Stimulated activated CD8-positive, alpha-beta memory T cell treated with anti-CD3 and anti-CD28 coated beads, Interleukin-7, amount 100 ng/mL, for 48 hours (primary cell): Measurements from ENCODE around the gene GSDMA.

ENCODE experiments used
- DNase-seq, 2 donors: peaks; one replicate each; pipeline ENCODE4 v3.0.0-alpha.2; 2020; ENCODE audit warnings: low read depth in 1 of 2; ENCODE audit errors: extremely low read depth in 1 of 2

The GSDMA gene

DNA sequence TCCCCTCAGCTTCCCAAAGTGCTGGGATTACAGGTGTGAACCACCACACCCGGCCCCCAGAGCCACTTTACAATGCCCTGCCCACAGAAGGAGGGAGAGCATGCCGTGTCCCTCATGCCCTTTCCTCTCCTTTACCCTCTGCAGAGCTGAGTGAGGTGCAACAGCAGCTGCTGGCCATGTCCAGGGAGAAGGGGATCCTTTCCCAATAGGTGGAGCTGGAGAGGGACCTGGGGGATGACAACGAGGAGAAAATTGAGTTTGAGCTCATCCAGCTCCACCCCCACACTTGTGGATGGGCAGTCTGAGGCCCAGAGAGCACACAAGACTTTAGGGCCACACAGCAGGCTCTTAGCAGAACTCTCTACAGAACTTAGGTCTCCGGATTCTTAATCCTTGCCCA lies 7.9 kb upstream of the GSDMA start:
- DNase-seq = no peak

DNA sequence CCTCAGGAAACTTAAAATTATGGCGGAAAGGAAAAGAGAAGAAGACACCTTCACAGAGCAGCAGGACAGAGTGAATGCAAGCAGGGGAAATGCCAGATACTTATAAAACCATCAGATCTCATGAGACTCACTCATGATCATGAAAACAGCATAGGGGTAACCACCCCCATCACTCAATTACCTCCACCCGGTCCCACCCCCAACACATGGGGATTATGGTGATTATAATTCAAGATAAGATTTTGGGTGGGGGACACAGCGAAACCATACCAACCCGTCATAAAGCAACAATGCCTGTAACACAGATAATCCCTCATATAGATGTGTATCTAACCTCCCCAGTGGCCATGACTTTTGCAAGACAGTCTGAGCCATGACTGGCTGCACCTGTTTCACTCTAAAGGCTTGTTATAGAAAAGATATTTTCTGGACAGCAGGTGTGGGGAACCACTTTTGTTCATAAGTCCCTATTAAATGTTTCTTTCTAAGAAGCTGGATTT lies 7.0 kb upstream of the GSDMA start:
- DNase-seq = no peak

- DNase-seq = no peak
These were observed 2.2 kb upstream of the GSDMA start for GRCh38 chr17:39960524-39961041.

DNA sequence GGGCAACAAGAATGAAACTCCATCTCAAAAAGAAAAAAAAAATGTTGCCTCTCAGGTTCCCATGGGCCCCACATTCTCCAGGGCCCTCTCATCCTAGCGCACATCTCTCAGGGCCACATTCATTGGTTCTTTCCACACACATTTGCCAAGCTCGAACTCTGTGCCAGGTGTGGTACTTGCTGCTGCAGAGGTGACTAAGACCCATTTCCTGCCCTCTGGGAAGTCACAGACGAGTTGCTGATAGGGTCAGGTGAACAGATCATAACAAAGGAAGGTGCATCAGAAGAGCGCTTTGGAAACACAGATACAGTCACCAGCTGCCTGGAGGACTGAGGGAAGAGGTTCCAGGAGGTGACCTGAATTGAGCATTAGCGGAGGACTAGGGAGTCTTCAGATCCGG lies 1.0 kb downstream of the GSDMA start:
- no peak for DNase-seq

GRCh38 chr17:39965017-39965699 lies 2.4 kb downstream of the GSDMA start:
- no peak for DNase-seq

GRCh38 chr17:39966771-39967170 lies 4.0 kb downstream of the GSDMA start:
- no peak for DNase-seq

GRCh38 chr17:39968761-39969160 lies 6.0 kb downstream of the GSDMA start:
- DNase-seq = no peak

- DNase-seq = no peak
These were observed 6.6 kb downstream of the GSDMA start for GRCh38 chr17:39969375-39969774.

DNA sequence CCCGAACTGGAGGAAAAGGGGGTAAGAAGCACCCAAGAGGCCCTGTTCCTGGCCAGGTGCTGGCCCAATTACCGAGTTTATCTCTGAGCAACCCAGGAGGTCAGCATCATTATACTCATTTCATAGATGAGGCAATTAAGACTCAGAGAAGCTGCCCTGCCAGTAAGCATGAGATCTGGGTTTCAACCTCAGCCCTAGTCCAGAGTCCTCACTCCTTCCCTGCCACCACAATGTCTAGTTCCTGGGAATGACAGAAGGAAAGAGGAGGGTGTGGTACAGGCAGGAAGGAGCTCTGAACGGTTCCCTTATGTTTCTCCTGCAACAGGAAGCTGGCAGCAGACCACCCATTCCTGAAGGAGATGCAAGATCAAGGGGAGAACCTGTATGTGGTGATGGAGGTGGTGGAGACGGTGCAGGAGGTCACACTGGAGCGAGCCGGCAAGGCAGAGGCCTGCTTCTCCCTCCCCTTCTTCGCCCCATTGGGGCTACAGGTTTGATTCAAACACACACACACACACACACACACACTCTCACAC lies 7.4 kb downstream of the GSDMA start:
- no peak for DNase-seq

- no peak for DNase-seq
These were observed 8.3 kb downstream of the GSDMA start for GRCh38 chr17:39971076-39971603.

DNA sequence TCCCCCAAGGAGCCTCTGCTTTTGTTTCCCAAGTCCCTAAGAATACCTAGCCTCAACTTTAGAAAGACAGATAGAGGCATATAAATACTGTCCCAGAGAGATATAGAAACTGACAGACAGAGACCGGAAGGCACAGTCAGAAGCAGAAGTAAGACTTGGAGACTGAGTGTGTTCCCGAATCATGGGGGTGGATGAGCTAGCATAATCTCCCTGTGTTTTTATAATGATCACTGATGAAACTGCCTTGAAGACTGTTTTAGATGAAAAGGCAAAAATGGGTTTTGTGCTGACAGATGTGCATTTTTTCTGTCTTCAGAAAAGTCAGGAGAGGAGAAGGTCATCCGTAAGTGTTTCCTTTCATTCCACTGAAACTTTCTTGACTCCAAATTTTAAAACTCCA lies 9.5 kb downstream of the GSDMA start:
- DNase-seq = no peak

DNA sequence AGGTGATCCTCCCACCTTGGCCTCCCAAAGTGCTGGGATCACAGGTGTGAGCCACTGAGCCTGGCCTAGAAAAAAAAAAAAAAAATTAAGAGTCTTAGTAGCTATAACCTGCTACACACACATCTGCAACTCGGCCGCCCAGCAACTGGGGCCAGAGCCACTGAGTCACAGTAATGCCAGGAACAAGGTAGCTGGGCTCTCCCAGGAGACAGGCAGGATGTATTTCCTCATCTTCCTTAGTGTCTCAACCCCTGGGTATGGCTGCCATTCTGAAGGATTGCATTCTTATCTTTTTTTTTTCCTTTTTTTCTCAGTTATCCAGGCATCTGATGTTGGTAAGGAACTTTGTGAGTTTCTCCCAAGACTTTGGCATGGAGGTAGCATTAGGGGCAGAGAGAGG lies 10.7 kb downstream of the GSDMA start:
- DNase-seq = no peak

GRCh38 chr17:39974433-39974832 lies 11.6 kb downstream of the GSDMA start:
- DNase-seq = no peak

DNA sequence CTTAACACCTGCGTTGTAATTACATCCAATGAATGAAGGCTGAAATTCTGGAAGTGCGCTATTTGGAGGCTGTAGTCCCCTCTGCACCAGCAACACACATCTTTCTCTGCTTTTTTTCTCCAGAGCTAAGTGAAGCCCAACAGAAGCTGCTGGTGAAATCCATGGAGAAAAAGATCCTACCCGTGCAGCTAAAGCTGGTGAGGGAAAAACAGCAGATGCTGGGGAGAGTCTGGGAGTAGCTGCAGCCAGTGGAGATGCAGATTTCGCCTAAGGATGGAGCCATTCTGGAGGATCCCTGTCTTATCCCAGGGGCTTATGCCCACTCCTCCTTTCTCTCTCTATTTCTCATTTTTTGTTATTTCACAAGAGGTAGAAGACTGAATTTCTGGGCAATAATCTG lies 13.0 kb downstream of the GSDMA start:
- no peak for DNase-seq

GRCh38 chr17:39979016-39979670 lies 16.3 kb downstream of the GSDMA start:
- no peak for DNase-seq

DNA sequence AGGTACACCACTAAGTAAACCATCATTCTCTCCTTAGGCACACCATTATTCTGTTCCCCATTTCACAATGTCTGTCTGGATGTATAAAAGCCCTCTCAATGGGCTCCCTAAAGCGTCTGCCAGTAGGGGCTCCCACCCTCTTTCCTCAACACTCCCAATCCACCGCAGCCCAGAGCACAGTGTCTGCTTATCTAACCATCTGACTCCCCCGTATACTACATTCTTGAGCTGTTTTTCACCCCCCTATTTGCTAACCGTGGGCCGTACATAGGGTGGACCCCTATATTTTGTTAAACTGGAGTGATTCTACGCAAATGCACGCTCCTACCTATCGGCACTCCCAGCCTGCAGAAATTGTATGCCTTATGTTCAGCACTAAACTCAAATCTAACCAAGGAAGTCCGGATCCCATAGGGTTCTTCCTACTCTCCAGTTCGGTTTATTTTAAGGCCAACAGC lies 17.1 kb downstream of the GSDMA start:
- DNase-seq = no peak

DNA sequence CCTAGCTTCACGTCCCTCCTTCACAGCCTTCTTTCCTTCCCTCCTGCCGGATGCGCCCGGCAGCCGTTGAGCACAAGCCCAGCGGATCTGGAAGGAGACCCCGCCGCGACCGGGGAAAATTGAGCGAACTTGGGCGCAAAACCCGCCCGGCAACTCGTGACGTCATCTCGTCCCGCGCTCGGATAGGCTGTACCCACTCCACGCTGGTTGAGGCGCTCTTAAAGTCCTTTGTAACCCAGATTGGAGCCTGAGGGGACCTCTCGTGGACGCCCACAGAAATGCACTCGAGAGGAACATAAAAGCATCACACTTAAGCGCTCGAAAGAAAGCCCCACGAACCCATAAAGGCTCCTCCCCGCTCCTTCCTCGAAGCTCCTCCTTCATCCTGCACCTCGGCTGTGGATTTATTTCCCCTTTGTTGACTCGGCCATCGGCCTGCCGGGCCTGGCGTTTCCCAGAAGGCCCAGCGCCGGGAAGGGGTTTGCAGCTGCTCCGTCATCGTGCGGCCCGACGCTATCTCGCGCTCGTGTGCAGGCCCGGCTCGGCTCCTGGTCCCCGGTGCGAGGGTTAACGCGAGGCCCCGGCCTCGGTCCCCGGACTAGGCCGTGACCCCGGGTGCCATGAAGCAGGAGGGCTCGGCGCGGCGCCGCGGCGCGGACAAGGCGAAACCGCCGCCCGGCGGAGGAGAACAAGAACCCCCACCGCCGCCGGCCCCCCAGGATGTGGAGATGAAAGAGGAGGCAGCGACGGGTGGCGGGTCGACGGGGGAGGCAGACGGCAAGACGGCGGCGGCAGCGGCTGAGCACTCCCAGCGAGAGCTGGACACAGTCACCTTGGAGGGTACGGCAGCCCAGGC lies 17.8 kb downstream of the GSDMA start, which contains the start of gene PSMD3:
Gene PSMD3 (plus strand): TSS at position 457 of the 856 bp plus-strand sequence. CDS start 164 bp downstream, at position 621.
- DNase-seq = peak; percentile 86 to 96

DNA sequence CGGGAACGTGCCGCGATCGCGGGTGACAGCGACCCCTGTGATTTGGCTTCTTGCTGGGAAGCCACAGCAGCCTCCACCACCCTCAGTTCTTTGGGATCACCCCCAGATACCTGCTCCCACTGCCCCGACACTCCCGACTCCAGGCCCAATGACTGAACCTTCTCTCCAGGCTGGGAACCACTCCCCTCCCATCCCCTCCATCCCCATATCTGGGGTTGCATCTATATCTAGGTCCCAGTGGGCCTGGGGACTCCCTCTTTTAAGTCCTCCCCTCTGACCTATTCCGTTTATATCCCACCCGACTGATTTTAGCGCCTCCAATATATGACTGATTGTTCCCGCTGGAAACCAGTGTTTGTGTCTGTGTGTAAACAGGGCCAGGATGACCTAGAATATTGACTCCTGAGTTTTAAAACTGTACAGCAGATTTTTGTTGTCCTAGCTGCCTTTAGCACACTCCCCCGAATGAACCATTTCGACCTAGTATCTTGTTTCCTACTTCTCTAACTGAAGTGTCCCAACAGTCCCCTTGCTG lies 18.5 kb downstream of the GSDMA start:
- DNase-seq = no peak

DNA sequence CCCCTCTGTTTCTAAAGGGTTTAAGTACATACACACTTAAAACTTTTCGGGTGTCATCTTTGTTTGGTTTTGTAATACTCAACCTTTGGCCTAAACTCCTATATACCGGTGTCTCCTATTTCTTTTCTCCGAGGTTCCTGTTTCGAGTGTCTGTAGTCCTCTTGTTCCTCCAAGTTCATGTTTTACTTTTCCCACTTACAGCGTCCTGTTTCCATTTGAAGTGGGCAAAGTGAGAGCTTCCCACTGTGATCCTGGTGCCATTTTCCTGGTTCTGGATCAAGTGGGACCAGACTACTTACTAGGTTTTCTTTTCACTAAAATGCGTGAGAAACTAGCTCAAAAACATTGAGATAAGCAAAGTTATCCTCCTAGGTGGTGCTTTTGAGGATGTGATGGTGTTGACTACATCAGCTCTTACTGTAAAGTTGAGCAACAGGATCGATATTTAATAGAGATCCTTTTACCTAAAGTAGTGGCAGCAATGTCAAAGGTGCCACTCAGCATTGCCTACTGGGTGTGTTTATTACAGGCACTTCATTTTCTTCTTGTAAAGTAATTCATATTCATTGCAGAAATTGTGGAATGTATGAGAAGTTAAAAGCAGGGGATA lies 19.1 kb downstream of the GSDMA start:
- DNase-seq = no peak

GRCh38 chr17:39988206-39988810 lies 25.5 kb downstream of the GSDMA start:
- DNase-seq = no peak
